Hepatocyte (in vitro differentiated cells): ENCODE measurements around the gene ALOX5.
"Not testable (repeated sequence)": the region's sequence is repeated elsewhere in the genome, so short reads cannot be mapped to it uniquely, and the experiment has no call there.

Experiments
- EZH2phosphoT487 ChIP-seq: fragments of 200-600 bp; sonication (generic); IDR thresholded peaks from one replicate; pipeline ENCODE4 v1.6.1; 2018; ENCODE audit warnings: antibody characterized with exemption, mild to moderate bottlenecking, low read depth, moderate library complexity; ENCODE audit not compliant: unreplicated experiment, severe bottlenecking
- TF ChIP-seq, protein P1 (sequence below): fragments of 200-600 bp; sonication (generic); IDR thresholded peaks from 2 replicates; pipeline ENCODE4 v1.5.1; 2016; ENCODE audit warnings: antibody characterized with exemption, mild to moderate bottlenecking; ENCODE audit not compliant: poor library complexity

DNA sequence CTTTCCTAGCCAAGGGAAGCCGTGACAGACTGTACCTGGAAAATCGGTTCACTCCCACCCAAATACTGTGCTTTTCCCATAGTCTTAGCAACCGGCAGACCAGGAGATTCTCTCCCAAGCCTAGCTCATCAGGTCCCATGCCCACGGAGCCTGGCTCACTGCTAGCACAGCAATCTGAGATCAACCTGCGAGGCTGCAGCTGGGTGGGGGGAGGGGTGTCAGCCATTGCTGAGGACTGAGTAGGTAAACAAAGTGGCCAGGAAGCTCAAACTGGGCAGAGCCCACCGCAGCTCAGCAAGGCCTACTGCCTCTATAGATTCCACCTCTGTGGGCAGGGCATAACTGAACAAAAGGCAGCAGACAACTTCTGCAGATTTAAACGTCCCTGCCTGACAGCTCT, 15.1 kb upstream of the ALOX5 start:
- TF ChIP-seq, protein P1, sequence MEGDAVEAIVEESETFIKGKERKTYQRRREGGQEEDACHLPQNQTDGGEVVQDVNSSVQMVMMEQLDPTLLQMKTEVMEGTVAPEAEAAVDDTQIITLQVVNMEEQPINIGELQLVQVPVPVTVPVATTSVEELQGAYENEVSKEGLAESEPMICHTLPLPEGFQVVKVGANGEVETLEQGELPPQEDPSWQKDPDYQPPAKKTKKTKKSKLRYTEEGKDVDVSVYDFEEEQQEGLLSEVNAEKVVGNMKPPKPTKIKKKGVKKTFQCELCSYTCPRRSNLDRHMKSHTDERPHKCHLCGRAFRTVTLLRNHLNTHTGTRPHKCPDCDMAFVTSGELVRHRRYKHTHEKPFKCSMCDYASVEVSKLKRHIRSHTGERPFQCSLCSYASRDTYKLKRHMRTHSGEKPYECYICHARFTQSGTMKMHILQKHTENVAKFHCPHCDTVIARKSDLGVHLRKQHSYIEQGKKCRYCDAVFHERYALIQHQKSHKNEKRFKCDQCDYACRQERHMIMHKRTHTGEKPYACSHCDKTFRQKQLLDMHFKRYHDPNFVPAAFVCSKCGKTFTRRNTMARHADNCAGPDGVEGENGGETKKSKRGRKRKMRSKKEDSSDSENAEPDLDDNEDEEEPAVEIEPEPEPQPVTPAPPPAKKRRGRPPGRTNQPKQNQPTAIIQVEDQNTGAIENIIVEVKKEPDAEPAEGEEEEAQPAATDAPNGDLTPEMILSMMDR = not testable (repeated sequence)
- not testable (repeated sequence) for TF ChIP-seq EZH2phosphoT487
